Myocyte (in vitro differentiated cells): ENCODE measurements around the gene SGCA. TPM values are rescaled to one million over a fixed set of nuclear protein-coding genes. Genes with fewer than 3 reads are reported as not detected.

Experiments used
- DNase-seq: peaks from one replicate; pipeline ENCODE4 v3.0.0-alpha.2; 2012; ENCODE audit warnings: low read depth
- total RNA-seq: library from RNA; depleted of rRNA; stranded (reverse); fragments of >200 nt; gene quantifications from 2 replicates; pipeline ENCODE4 v1.2.3, GENCODE V29; 2014

The SGCA gene
- total RNA-seq, 1 donor from 2014 or later, result 447 TPM

DNA sequence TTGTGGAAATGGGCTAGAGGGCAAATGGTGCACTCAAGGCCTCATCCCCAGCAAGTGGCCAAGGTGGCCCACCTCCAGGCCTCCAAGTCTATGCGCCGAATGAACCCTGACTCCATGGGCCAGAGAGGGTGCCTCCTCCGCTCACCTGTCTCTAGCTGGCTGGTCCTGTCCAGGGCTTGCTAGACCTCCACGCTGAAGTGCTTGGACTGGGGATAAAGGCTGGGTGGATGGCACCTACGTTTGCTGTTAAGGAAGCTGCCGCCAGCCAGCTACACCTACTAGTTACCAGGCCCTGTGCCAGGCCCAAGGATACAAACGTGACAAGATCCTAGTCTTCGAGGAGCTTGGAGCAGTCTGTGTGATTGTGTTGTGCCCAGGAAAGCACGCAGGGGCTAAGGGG is 739 bp upstream of the SGCA start:
- no peak for DNase-seq

DNA sequence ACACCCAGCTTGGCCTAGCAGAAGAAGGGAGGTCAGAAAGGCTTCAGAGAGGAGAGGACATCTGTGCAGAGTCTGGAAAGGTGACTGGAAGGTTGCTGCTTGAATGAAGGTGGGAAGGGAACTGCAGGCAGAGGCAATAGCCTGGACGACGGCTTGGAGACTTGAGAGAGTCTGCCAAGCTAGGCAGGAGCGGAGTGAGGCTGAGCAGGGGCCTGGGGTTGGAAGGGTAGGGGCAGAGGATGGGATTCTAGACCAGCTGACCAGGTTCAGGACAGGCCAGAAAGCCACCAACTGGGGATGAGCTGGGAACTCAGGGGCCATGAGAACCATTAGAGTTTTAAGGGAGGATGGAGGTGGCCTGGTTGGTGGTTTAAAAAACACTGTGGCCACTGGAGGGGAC is 339 bp upstream of the SGCA start:
- DNase-seq, result no peak

GRCh38 chr17:50166518-50167181 is 845 bp downstream of the SGCA start:
- no peak for DNase-seq

GRCh38 chr17:50167371-50167770 is 1.6 kb downstream of the SGCA start:
- no peak for DNase-seq

DNA sequence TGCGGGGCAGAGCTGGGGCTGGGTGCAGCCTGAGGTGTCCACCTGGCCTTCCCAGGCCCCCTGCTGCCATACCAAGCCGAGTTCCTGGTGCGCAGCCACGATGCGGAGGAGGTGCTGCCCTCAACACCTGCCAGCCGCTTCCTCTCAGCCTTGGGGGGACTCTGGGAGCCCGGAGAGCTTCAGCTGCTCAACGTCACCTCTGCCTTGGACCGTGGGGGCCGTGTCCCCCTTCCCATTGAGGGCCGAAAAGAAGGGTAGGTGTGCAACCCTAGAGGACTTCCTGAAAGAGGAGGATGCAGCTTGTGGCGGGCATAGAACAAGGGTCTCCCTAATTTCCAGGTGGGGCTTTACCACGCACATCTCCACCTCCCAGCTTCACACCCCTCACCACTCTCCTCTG is 2.5 kb downstream of the SGCA start:
- DNase-seq, result no peak

DNA sequence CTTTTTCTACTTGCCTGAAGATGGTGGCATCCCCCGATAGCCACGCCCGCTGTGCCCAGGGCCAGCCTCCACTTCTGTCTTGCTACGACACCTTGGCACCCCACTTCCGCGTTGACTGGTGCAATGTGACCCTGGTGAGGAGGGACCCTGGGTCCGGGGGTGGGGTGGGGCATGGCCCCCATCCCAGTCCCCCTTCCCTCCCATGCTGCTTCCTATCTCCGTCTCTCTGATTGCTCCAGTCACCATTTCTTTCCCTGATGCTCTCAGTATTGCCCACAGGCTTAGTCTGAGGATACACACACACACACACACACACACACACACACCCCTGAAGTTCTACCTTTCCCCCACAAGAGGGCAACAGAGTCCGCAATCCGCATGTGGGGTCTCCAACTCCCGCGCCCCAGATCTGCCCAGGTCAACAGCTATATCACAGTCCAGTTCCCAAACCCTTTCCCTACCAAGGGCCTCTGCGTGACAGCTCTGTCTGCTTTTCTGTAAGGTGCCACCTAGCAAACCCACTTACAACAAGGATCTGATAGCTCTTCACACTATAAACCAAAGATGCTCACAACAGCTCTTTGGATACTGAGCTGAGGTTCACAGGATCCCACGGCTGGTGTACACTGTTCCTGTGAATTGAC is 3.4 kb downstream of the SGCA start:
- peak; percentile 64 for DNase-seq

DNA sequence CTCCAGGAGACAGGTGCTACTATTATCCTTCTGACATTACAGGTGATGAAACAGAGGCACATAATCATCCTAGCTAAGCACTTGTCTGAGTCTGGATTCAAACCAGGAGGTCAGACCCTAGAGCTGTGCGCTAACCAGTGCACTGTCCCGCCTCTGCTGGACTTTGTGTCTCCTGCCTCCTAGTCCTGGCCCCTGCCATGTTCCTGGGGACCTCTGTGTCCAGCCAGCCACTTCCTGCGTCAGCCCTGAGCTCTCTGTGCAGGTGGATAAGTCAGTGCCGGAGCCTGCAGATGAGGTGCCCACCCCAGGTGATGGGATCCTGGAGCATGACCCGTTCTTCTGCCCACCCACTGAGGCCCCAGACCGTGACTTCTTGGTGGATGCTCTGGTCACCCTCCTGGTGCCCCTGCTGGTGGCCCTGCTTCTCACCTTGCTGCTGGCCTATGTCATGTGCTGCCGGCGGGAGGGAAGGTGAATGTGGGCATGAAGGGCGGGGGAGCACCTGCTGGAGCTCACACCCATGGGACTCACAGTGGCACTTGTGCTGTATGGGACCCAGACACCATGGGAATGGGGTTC is 4.2 kb downstream of the SGCA start:
- no peak for DNase-seq

DNA sequence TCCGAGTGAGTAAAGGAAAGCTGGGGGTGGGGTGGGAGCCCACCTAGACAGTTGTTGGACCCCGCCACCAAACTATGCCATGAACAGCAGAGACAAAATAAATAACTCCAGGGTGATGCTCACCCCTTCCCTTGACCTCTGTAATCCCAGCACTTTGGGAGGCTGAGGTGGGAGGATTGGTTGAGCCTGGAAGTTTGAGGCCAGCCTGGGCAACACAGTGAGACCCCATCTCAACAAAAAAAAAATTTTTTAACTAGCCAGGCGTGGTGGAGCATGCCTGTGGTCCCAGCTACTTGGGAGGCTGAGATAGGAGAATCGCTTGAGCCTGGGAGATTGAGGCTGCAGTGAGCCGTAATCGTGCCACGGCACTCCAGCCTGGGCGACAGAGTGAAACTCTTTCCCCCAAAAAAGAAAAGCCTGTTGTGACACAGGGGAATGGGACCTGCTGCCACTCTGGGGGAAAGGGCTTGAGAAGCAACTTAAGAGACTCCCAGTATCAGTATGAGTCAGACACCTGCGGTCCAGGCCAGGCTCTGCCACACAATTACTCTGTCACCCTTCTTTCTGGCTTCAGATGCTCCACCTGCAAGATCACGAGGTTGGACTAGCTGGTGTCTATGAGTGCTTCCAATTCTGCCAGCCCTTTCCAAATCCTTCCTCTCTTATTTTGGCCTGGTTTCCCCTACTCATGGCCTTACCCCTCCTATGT is 5.0 kb downstream of the SGCA start:
- no peak for DNase-seq

GRCh38 chr17:50171371-50172071 is 5.7 kb downstream of the SGCA start:
- DNase-seq, result no peak

DNA sequence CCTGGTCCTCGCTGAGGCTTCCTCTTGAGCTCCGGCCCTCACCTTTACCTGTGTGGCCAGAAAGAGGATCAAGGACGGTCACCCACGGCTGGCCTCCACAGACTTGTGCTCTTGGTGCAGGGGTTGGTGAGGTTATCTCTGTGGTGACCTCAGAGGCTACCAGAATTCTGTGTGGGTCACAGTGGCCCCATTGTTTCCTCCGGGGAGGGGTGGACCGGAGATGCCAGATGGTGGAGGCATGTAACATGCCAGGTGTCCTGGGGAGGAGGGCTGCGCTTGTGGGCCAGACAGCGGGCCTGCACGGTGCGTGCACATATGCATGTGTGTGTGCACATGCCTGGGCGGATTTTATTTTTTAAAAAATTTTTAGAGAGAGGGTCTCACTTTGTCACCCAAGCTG is 6.3 kb downstream of the SGCA start:
- DNase-seq, result peak; percentile 7

DNA sequence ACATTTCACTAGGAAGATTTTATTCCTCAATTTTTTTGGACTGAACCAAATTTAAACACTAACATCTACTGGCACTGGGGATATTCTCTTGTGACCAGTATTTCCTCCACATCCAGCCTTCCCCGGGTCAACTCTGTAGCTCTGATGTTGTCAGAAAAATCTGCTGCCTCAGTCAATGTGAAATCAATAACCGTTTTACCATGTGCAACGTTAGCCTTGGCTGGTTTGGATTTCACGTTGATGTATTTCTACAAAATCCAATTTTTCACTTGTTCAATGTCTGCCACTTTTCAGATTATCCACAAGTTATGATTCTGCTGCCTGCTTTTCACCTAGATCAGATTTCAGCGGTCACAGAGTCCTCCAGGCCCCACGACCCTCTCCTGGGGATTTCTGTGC is 7.1 kb downstream of the SGCA start:
- no peak for DNase-seq

DNA sequence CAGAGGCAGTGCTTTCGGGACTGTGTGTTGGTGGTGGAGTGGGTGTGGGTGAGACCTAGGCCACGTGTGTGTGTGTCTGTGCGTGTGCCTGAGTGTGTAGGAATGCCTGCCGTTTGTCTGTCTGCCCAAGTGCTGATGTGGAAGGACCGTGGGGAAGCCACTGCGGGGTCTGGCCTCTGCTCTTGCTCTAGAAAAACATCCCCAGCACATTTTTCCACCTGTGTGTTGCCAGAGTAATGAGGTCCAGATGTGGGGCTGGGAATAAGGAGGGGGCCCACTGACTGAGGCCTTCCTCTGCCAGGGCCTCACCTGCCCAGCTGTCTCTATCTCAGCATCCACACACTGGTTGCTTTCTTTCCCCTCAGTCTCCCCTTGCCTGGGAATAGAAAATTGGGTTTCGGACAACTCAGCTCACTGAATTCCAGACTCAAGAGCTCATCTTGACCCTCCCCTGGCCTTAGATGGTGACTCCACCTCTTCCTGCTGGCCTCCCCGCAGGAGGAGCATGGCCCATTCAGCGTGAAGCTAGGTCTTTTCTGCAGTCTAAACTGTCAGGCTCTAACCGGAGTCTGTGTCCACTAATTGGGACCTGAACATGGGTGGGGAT is 7.6 kb downstream of the SGCA start:
- peak; percentile 77 for DNase-seq

DNA sequence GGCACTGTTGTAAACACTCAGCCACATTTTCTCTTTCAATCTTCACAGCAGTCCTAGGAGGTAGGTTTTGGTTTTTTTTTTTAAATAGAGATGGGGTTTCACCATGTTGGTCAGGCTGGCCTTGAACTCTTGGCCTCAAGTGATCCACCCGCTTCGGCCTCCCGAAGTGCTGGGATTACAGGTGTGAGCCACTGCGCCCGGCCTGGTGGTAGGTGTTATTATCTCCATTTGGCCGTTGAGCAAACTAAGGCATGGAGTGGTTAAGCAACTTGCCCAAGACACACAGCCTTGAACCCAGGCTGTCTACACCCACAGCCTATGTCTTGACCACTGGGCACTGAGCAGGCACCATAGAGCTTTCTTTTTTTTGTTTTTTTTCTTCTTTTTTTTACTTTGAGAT is 8.6 kb downstream of the SGCA start:
- DNase-seq, result no peak

GRCh38 chr17:50175035-50175807 is 9.4 kb downstream of the SGCA start:
- peak; percentile 55 for DNase-seq

GRCh38 chr17:50176559-50177357 is 11.0 kb downstream of the SGCA start:
- peak; percentile 52 for DNase-seq

DNA sequence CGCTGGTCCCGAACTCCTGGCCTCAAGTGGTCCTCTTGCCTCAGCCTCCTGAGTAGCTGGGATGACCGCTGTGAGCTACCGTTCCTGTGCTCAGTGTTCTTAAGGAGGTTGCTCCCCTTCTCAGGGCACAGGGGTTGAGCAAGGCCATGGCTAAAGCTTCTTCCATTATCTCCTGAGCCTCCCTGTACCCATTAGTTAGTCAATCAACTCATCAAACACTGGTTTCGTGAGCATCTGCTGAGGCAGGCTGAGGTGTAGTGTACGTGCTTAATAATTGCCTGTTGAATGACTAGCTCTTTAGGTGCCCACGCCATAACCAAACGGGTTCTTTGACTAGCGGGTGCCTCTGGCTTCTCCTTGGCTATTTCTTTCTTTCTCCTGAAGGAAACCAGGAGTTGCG is 11.7 kb downstream of the SGCA start:
- DNase-seq, result no peak

DNA sequence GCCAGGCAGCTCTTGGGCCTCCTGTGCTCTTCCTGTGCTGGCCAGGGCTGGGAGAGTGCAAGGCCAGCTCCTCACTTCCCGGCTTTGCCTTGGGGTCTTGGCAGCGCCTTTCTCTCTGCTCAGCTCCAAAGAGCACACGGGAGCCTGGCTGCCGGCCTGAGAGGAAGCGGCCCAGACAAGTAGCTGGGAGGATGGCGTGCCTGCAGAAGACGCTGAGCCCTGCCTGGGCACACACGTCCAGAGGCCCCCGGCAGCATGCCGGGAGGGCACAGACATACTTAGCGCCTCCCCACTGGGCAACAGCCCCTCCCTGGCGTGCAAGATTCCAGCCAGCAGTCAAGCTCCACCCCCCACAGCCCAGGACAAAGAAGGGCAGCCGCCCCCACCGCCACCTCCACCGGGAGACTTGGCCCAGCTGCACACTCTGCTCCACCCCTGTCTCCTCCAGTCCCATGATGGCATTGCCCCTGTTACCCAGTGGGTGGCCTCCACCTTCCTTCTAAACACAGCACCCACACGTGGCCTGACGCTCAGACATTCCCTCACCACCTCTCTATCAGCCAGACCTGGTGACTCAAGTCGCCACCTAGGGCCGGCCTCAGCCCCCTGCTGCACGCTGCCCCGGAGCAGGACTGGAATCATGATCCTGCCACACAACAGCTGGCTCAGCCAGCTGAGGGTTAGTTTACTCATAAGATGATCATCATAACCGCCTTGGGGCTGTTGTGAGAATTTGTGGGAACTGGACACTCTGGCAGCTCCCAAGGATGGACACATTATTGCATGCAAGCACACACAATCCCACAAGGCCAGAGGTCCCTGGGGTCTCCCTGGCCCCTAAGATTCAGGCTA is 12.4 kb downstream of the SGCA start:
- peak; percentile 97 for DNase-seq

DNA sequence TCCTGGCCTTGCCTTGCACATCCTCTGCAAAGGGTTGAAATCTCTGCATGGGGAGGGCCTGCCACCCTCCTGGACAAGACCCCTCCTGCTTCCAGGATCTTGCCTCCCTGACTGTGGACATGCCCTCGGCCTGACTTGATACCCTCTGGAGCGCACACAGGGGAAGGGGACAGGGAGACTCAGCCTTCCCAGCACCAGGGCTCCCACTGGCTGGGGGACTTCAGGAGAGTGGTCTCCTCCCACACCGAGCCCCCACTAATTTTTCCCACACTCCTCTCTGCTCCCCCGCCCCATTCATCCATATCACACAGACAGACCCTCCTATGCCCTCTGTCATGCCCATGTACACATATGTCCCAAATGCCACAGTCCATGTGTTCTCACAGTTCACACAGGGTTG is 14.3 kb downstream of the SGCA start:
- no peak for DNase-seq

DNA sequence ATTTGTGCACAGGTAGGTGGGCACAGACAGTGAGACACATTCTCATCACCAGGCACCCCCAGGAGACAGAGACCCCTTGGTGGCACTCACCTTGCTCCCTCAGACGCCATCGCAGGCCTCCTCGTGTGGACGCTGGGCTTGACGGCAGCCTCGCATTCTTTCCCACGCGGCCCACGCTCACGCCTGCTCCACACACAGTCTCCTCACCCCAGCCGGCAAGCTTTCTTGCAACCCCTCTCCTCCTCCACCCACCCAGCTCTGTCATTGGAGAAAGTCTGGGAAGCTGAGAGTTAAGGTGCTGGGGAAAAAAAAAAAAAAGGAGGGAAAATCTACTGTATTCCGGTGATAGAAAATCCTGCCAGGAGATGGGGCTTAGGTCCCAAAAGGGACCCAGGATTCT is 14.8 kb downstream of the SGCA start:
- DNase-seq, result no peak
